AG09319 (cell line): ENCODE measurements around the gene PPM1B.
"Not testable (repeated sequence)": the region's sequence is repeated elsewhere in the genome, so short reads cannot be mapped to it uniquely, and the experiment has no call there.

Experiments
- DNase-seq: peaks from one replicate; pipeline ENCODE4 v3.0.0-alpha.2; 2010; ENCODE audit warnings: low read depth; ENCODE audit errors: extremely low read depth
- CTCF ChIP-seq: IDR thresholded peaks from 2 replicates; pipeline ENCODE4 v1.5.1; 2011; ENCODE audit warnings: low read depth, mild to moderate bottlenecking, inconsistent platforms, low read length, moderate library complexity

The PPM1B gene

GRCh38 chr2:44200011-44200410 lies 31.3 kb downstream of the PPM1B start:
- no peak for DNase-seq
- TF ChIP-seq CTCF: no peak

DNA sequence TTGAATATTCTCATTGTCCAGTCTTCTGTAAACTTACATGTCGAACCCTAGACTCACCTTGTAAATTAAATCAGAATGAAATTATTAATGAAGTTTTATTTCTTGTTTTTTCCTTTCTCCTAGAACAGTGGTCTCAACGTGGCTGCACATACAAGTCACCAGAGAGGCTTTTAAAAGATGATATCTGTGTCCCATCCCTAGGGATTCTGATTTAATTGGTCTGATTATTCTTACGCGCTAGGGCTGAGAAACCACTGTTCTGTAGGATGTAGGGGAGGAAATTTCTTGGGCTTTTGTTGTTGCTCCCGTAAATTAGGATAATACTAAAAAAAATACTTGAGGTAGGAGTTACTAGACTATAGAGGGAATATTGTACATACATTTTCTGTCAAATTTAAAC lies 32.1 kb downstream of the PPM1B start:
- no peak for DNase-seq
- TF ChIP-seq CTCF: no peak

DNA sequence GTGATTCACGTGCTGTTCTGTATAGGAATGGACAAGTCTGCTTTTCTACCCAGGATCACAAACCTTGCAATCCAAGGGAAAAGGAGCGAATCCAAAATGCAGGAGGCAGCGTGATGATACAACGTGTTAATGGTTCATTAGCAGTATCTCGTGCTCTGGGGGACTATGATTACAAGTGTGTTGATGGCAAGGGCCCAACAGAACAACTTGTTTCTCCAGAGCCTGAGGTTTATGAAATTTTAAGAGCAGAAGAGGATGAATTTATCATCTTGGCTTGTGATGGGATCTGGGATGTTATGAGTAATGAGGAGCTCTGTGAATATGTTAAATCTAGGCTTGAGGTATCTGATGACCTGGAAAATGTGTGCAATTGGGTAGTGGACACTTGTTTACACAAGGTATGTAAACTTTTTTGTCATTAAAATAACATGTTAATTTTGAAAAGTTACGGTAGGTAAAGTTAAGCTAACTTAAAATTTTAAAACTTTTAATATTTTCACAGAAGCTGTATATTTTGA lies 33.0 kb downstream of the PPM1B start:
- no peak for DNase-seq
- TF ChIP-seq CTCF: no peak

DNA sequence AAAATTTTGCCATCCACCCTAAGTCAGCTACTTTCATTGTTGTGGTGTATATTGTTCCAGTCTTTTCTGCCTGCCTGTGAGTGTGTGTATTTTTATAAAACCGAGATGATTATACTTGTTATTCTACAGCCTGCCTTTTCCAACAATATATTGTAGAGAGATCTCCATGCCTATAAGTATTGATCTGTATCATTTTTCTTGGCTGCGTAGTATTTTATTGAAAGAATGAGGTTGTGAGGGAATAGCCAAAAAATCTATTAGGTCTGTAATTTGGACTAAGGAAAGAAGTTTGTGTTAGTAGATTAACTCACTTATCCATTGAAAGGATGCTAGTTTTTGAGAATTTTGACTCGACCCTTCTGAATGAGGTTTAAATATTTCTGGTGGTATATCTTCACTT lies 34.9 kb downstream of the PPM1B start:
- no peak for TF ChIP-seq CTCF
- no peak for DNase-seq

DNA sequence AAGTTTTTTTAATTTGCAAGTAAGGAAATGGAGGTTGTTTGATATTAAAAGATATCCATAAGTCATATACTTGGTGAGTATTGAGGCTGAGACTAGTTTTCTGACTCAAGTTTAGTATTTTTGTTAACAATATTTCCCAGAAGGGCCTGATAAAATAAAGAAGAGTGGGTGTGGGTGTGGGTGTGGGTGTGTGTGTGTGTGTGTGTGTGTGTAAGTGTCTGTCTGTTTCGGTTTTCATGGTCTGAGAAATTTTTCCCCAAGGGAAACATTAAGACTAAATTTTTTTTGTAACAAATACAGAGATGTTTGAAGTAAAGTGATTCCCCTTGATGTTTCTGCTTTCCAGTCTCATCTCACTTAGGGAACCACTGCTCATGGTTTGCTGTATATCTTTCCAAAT lies 36.5 kb downstream of the PPM1B start:
- DNase-seq: no peak
- no peak for TF ChIP-seq CTCF

DNA sequence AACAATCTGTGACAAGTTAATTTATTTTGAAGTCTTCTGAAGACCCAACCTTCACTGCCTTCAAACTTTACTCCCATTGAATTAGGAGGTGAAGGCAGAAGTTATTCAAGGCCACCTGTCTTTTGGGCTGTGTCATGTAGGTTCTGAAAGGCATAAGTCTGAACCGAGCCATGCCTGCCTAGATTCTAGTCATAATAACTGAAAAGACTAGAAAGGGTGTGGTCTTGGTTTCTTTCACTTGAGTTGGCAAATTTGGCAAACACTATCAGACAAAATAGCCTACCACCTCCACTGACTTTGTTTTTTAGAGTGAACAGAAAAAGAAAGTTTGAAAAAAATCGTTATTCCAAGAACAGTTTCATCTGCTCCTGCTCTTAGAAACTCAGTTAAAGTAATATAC lies 38.4 kb downstream of the PPM1B start:
- DNase-seq: no peak
- TF ChIP-seq CTCF: no peak

GRCh38 chr2:44207648-44208047 lies 39.0 kb downstream of the PPM1B start:
- not testable (repeated sequence) for DNase-seq

DNA sequence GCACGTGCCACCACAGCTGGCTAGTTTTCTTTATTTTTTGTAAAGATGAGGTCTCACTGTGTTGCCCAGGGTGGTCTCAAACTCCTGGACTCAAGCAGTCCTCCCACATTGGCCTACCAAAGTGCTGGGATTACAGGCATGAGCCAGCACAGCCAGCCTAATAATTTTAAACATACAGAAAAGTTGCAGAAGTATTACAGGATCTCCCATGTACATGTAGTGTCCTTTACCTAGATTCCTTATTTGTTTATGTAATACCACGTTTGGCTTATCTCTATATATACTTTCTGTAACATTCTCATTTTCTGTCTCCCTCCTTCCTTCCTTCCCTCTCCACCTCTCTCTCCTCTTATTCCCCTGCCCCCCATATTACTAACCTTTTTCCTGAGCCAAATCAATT lies 41.7 kb downstream of the PPM1B start:
- TF ChIP-seq CTCF: no peak
- no peak for DNase-seq
